H1 (cell line): ENCODE measurements around the gene KCTD12. TPM values are rescaled to one million over a fixed set of nuclear protein-coding genes. Genes with fewer than 3 reads are reported as not detected.
"Not testable (repeated sequence)": the region's sequence is repeated elsewhere in the genome, so short reads cannot be mapped to it uniquely, and the experiment has no call there.

ENCODE experiments used
- CTCF ChIA-PET: fragments of 300-600 bp; sonication (Branson Sonifier 250); formaldehyde crosslinking; loops from one replicate; lab custom pipeline; 2021; ENCODE audit not compliant: partially characterized antibody; lab: Charles Lee
- POLR2A ChIA-PET: fragments of 300-600 bp; sonication (Branson Sonifier 250); formaldehyde crosslinking; loops from one replicate; lab custom pipeline; 2021; ENCODE audit warnings: inconsistent platforms; ENCODE audit not compliant: partially characterized antibody; lab: Charles Lee
- DNase-seq, 2 experiments: peaks; one replicate each; pipeline versions ENCODE4 v3.0.0 to v3.0.0-alpha.2; 2010 to 2022; ENCODE audit warnings: low spot score in 2 of 2, low read depth in 1 of 2, mixed read lengths in 1 of 2
- FAIRE-seq: peaks from 2 replicates; lab custom pipeline; 2011; peaks lifted over from hg19 to GRCh38; lab: Jason Lieb, UNC
- H2AFZ ChIP-seq: 2 replicates; pipeline ENCODE4 v1.8.1; 2012; ENCODE audit warnings: low read length, inconsistent platforms
- H2AK5ac ChIP-seq: 2 replicates; pipeline ENCODE4 v1.6.1; 2013; ENCODE audit warnings: low read depth, low read length
- H2BK120ac ChIP-seq: replicated peaks from 2 replicates; pipeline ENCODE3; 2013; ENCODE audit warnings: low read depth, low read length, inconsistent platforms
- H2BK12ac ChIP-seq: 2 replicates; pipeline ENCODE4 v1.6.1; 2013; ENCODE audit warnings: low read depth, low read length
- H2BK15ac ChIP-seq: 2 replicates; pipeline ENCODE4 v1.6.1; 2013; ENCODE audit warnings: low read length
- H2BK20ac ChIP-seq: 2 replicates; pipeline ENCODE4 v1.6.1; 2013; ENCODE audit warnings: low read length
- H2BK5ac ChIP-seq: 2 replicates; pipeline ENCODE4 v1.6.1; 2013; ENCODE audit warnings: low read depth, low read length
- H3K14ac ChIP-seq: 2 replicates; pipeline ENCODE4 v1.6.1; 2013; ENCODE audit warnings: inconsistent platforms; ENCODE audit not compliant: insufficient read length
- H3K18ac ChIP-seq: 2 replicates; pipeline ENCODE4 v1.6.1; 2013; ENCODE audit warnings: low read length; ENCODE audit errors: extremely low read depth
- H3K23ac ChIP-seq: 2 replicates; pipeline ENCODE4 v1.6.1; 2013; ENCODE audit warnings: inconsistent platforms; ENCODE audit not compliant: insufficient read length
- H3K23me2 ChIP-seq: 2 replicates; pipeline ENCODE4 v1.6.1; 2013; ENCODE audit warnings: low read depth, low read length
- H3K27ac ChIP-seq: 2 replicates; pipeline ENCODE4 v1.6.1; 2011; ENCODE audit warnings: low read depth, low read length, inconsistent platforms
- H3K27me3 ChIP-seq, 4 experiments: replicated peaks in 1 of 4; 1 replicate in 1 of 4; 2 replicates in 3 of 4; pipeline versions ENCODE4 v1.6.1 to v1.8.1; 2011 to 2013; ENCODE audit warnings: low read length in 3 of 4, mild to moderate bottlenecking in 3 of 4, inconsistent platforms in 2 of 4, mixed read lengths in 2 of 4, moderate library complexity in 1 of 4; ENCODE audit not compliant: control insufficient read depth in 3 of 4, insufficient read depth in 3 of 4; ENCODE audit errors: extremely low read depth in 1 of 4
- H3K36me3 ChIP-seq, 4 experiments: 2 replicates each; pipeline versions ENCODE4 v1.6.1 to v1.8.1; 2011 to 2013; ENCODE audit warnings: mild to moderate bottlenecking in 4 of 4, low read length in 3 of 4, moderate library complexity in 2 of 4, control low read depth in 1 of 4, inconsistent platforms in 1 of 4; ENCODE audit not compliant: insufficient read depth in 4 of 4, control insufficient read depth in 2 of 4
- H3K4ac ChIP-seq: replicated peaks from 2 replicates; pipeline ENCODE3; 2013; ENCODE audit warnings: low read length, low read depth, mixed read lengths, inconsistent platforms; ENCODE audit not compliant: insufficient read length
- H3K4me1 ChIP-seq, 4 experiments: replicated peaks in 1 of 4; 1 replicate in 1 of 4; 2 replicates in 3 of 4; pipeline versions ENCODE4 v1.6.1 to v1.8.1; 2011 to 2013; ENCODE audit warnings: low read length in 3 of 4, inconsistent platforms in 2 of 4, mixed read lengths in 1 of 4; ENCODE audit not compliant: insufficient read depth in 4 of 4, control insufficient read depth in 3 of 4
- H3K4me2 ChIP-seq, 2 experiments: 2 replicates each; pipeline versions ENCODE4 v1.6.1 to v1.8.1; 2011 to 2013; ENCODE audit warnings: low read depth in 2 of 2, low read length in 2 of 2, control low read depth in 1 of 2, inconsistent platforms in 1 of 2, mild to moderate bottlenecking in 1 of 2; ENCODE audit not compliant: insufficient read depth in 1 of 2
- H3K4me3 ChIP-seq, 4 experiments: fragments of 200-600, 300-600 bp in 1 of 4; sonication (generic), shearing (Covaris generic), sonication (Bioruptor Twin) in 1 of 4; 2 replicates each; pipeline versions ENCODE4 v1.5.1 to v1.8.1; 2011 to 2016; ENCODE audit warnings: low read length in 4 of 4, low read depth in 3 of 4, control low read depth in 2 of 4, inconsistent platforms in 2 of 4, mild to moderate bottlenecking in 2 of 4, mixed read lengths in 1 of 4, moderate library complexity in 1 of 4; ENCODE audit not compliant: insufficient read depth in 2 of 4; ENCODE audit errors: extremely low read depth in 1 of 4
- H3K56ac ChIP-seq: replicated peaks from 2 replicates; pipeline ENCODE3; 2013; ENCODE audit warnings: low read depth, mild to moderate bottlenecking, mixed read lengths, low read length, inconsistent platforms; ENCODE audit not compliant: insufficient read length
- H3K79me1 ChIP-seq: 2 replicates; pipeline ENCODE4 v1.6.1; 2013; ENCODE audit warnings: low read depth, low read length, control low read depth
- H3K79me2 ChIP-seq, 2 experiments: 2 replicates each; pipeline versions ENCODE4 v1.6.1 to v1.8.1; 2012 to 2013; ENCODE audit warnings: low read length in 2 of 2, mild to moderate bottlenecking in 2 of 2, inconsistent platforms in 1 of 2; ENCODE audit not compliant: insufficient read depth in 2 of 2, control insufficient read depth in 1 of 2
- H3K9ac ChIP-seq, 4 experiments: replicated peaks in 1 of 4; 1 replicate in 1 of 4; 2 replicates in 3 of 4; pipeline versions ENCODE4 v1.6.1 to v1.8.1; 2011 to 2013; ENCODE audit warnings: low read depth in 3 of 4, low read length in 3 of 4, control low read depth in 2 of 4, mild to moderate bottlenecking in 2 of 4, moderate library complexity in 2 of 4, inconsistent platforms in 1 of 4; ENCODE audit errors: extremely low read depth in 1 of 4
- H3K9me3 ChIP-seq, 2 experiments: 2 replicates each; pipeline versions ENCODE4 v1.6.1 to v1.8.1; 2012 to 2013; ENCODE audit warnings: mild to moderate bottlenecking in 2 of 2, moderate library complexity in 2 of 2, control low read depth in 1 of 2, inconsistent platforms in 1 of 2, low read depth in 1 of 2, low read length in 1 of 2, mixed read lengths in 1 of 2; ENCODE audit not compliant: insufficient read depth in 2 of 2
- H4K20me1 ChIP-seq, 2 experiments: replicated peaks in 1 of 2; 2 replicates each; pipeline versions ENCODE3 to v1.8.1; 2011 to 2013; ENCODE audit warnings: inconsistent platforms in 2 of 2, low read length in 2 of 2, mild to moderate bottlenecking in 1 of 2; ENCODE audit not compliant: insufficient read depth in 2 of 2, control insufficient read depth in 1 of 2
- H4K5ac ChIP-seq: 2 replicates; pipeline ENCODE4 v1.6.1; 2013; ENCODE audit warnings: low read length, low read depth, mixed read lengths, inconsistent platforms; ENCODE audit not compliant: insufficient read length
- H4K8ac ChIP-seq: 2 replicates; pipeline ENCODE4 v1.8.0; 2013; ENCODE audit warnings: mild to moderate bottlenecking, moderate library complexity, low read length, inconsistent platforms; ENCODE audit not compliant: insufficient read depth; ENCODE audit errors: extremely low read depth
- H4K91ac ChIP-seq: replicated peaks from 2 replicates; pipeline ENCODE3; 2013; ENCODE audit warnings: low read length, mixed read lengths, inconsistent platforms; ENCODE audit not compliant: insufficient read length
- WGBS, 2 experiments: shearing (Covaris generic) in 1 of 2; methylation state at CpG; one replicate each; pipeline versions ENCODE4 v1.1.6 to v1.1.7; 2013 to 2015; ENCODE audit warnings: low lambda C conversion rate in 2 of 2, mixed read lengths in 2 of 2, inconsistent platforms in 1 of 2, low coverage in 1 of 2, missing lambda C conversion rate in 1 of 2; ENCODE audit not compliant: insufficient replicate concordance in 2 of 2, insufficient coverage in 1 of 2, insufficient read length in 1 of 2; ENCODE audit errors: extremely low coverage in 1 of 2, missing lambda C conversion rate in 1 of 2; 5-methylcytosine and 5-hydroxymethylcytosine counted together
- polyA plus RNA-seq, 7 experiments: library from polyadenylated mRNA; depleted of rRNA in 3 of 7; stranded (reverse) in 5 of 7; unstranded in 2 of 7; fragments of >200 nt in 5 of 7; fragments of 200-250 nt in 2 of 7; gene quantifications; 1 replicate in 5 of 7; 2 replicates in 1 of 7; 4 replicates in 1 of 7; pipeline versions ENCODE4 v1.2.1 to v1.2.3, GENCODE V29; 2011 to 2013; ENCODE audit warnings: missing spikeins in 2 of 7, mixed read lengths in 2 of 7
- total RNA-seq: library from RNA; stranded (reverse); fragmentation: NEBNext Ultra II Directional; extraction: Animal tissue kit (Norgen Biotek cat#: 25700); gene quantifications from 2 replicates; pipeline ENCODE4 v1.2.1, GENCODE V29; 2021

The KCTD12 gene
- total and polyA plus RNA-seq, 2 of the 8 experiments (the other 6 are each of a cell fraction or from before 2014, with no cell fraction given): 2.5 to 9.6 TPM

GRCh38 chr13:76899066-76899465, 12.9 kb upstream of the KCTD12 start:
- CTCF ChIA-PET: interaction anchor here (1.0 to 2.1 kb wide), 5 partner anchors 10 to 480 kb away, joined by 3 to 15 read pairs (median 3); partner anchors contain the start of gene KCTD12
- H3K36me3 ChIP-seq, H2BK120ac ChIP-seq, H2AFZ ChIP-seq, FAIRE-seq, H3K9me3 ChIP-seq, H3K9ac ChIP-seq, H4K8ac ChIP-seq, H2BK12ac ChIP-seq, H3K4me3 ChIP-seq, H3K23me2 ChIP-seq, H3K4me1 ChIP-seq, H3K79me2 ChIP-seq, H3K18ac ChIP-seq, H3K14ac ChIP-seq, H3K27ac ChIP-seq, H3K4ac ChIP-seq, H4K20me1 ChIP-seq, H3K4me2 ChIP-seq, H3K27me3 ChIP-seq, H4K5ac ChIP-seq, H3K23ac ChIP-seq, H4K91ac ChIP-seq, H2BK20ac ChIP-seq, H2BK5ac ChIP-seq, DNase-seq, H3K79me1 ChIP-seq, H2AK5ac ChIP-seq, H3K56ac ChIP-seq, H2BK15ac ChIP-seq: not testable (repeated sequence)
- POLR2A ChIA-PET: interaction anchor here (1.3 kb wide), 1 partner anchor 14 kb away, joined by 4 read pairs; no protein-coding TSS in a partner anchor
- 84% methylated on average over 4 of the region's 4 CpGs; no CpG with 5 or more reads in 1 of the 2 experiments for WGBS, 2 experiments

- CTCF ChIA-PET: interaction anchor here (0.8 to 2.1 kb wide), 5 partner anchors 11 to 1200 kb away, joined by 3 to 15 read pairs (median 3); partner anchors contain the start of gene KCTD12
- not testable (repeated sequence) for H3K79me1 ChIP-seq
These were observed 11.0 kb upstream of the KCTD12 start for GRCh38 chr13:76897171-76897570.

More at GRCh38 chr13:76897171-76897570, 11.0 kb upstream of the KCTD12 start:
- H3K4ac ChIP-seq, H3K36me3 ChIP-seq, H2BK120ac ChIP-seq, H2BK20ac ChIP-seq, H3K18ac ChIP-seq, H3K4me1 ChIP-seq, DNase-seq, H3K4me2 ChIP-seq, H3K79me2 ChIP-seq, POLR2A ChIA-PET, H3K23me2 ChIP-seq, H2AK5ac ChIP-seq, H3K27me3 ChIP-seq, H3K14ac ChIP-seq, H3K23ac ChIP-seq, H2BK12ac ChIP-seq, H2BK15ac ChIP-seq, H3K27ac ChIP-seq, H3K4me3 ChIP-seq, H3K9ac ChIP-seq, H3K9me3 ChIP-seq, H4K8ac ChIP-seq, FAIRE-seq, H4K20me1 ChIP-seq, H3K56ac ChIP-seq, H2BK5ac ChIP-seq, H4K91ac ChIP-seq, H2AFZ ChIP-seq, H4K5ac ChIP-seq: not testable (repeated sequence)
